Occipital lobe (tissue), 1 donor: ENCODE data around the gene HDAC7. TPM values are rescaled to one million over a fixed set of nuclear protein-coding genes. Genes with fewer than 3 reads are reported as not detected.

Source experiments
- total RNA-seq: library from RNA; depleted of rRNA; stranded (reverse); fragments of >200 nt; gene quantifications from one replicate; pipeline ENCODE4 v1.2.3, GENCODE V29; 2014

HDAC7 gene
- total RNA-seq, 1 donor from 2014 or later = 5.9 TPM

Other genes with a start within 250 kb of the HDAC7 start
- gene RPAP3, start 113.9 kb downstream of the HDAC7 start, total RNA-seq = 24.3 TPM
- not detected for gene ENDOU, start 94.4 kb downstream of the HDAC7 start, total RNA-seq
- 9.0 TPM for gene RAPGEF3, start 61.0 kb downstream of the HDAC7 start, total RNA-seq
- 11.1 TPM for gene SLC48A1, start 46.7 kb downstream of the HDAC7 start, total RNA-seq
- gene VDR, start 85.1 kb upstream of the HDAC7 start, total RNA-seq = not detected
- 73.6 TPM for gene TMEM106C, start 143.7 kb upstream of the HDAC7 start, total RNA-seq
- 0.78 TPM for gene COL2A1, start 184.6 kb upstream of the HDAC7 start, total RNA-seq